ENCODE data around the gene CACHD1. TPM values are rescaled to one million over a fixed set of nuclear protein-coding genes. Genes with fewer than 3 reads are reported as not detected.

The CACHD1 gene
- total RNA-seq, 1 donor from 2014 or later, result 14.3 TPM

- DNase-seq, result no peak
Observed at GRCh38 chr1:64659478-64660138, 189.7 kb downstream of the CACHD1 start.

GRCh38 chr1:64663668-64664067 is 193.7 kb downstream of the CACHD1 start:
- no peak for DNase-seq

GRCh38 chr1:64664299-64664698 is 194.4 kb downstream of the CACHD1 start:
- no peak for DNase-seq

- no peak for DNase-seq
Observed at GRCh38 chr1:64669098-64669675, 199.3 kb downstream of the CACHD1 start.

GRCh38 chr1:64675718-64676345 is 205.9 kb downstream of the CACHD1 start:
- DNase-seq, result no peak

GRCh38 chr1:64676386-64676785 is 206.5 kb downstream of the CACHD1 start:
- DNase-seq, result no peak

GRCh38 chr1:64677532-64677931 is 207.6 kb downstream of the CACHD1 start:
- DNase-seq, result no peak

GRCh38 chr1:64678366-64678765 is 208.4 kb downstream of the CACHD1 start:
- DNase-seq, result no peak

- no peak for DNase-seq
Observed at GRCh38 chr1:64679177-64679576, 209.2 kb downstream of the CACHD1 start.

GRCh38 chr1:64680599-64680998 is 210.7 kb downstream of the CACHD1 start:
- DNase-seq, result no peak

GRCh38 chr1:64681043-64681442 is 211.1 kb downstream of the CACHD1 start:
- DNase-seq, result no peak

- DNase-seq, result no peak
Observed at GRCh38 chr1:64683419-64683818, 213.5 kb downstream of the CACHD1 start.

- no peak for DNase-seq
Observed at GRCh38 chr1:64685217-64685616, 215.3 kb downstream of the CACHD1 start.

GRCh38 chr1:64685765-64686341 is 215.9 kb downstream of the CACHD1 start:
- no peak for DNase-seq

GRCh38 chr1:64686828-64687724 is 217.1 kb downstream of the CACHD1 start:
- no peak for DNase-seq

- no peak for DNase-seq
Observed at GRCh38 chr1:64687725-64688327, 217.9 kb downstream of the CACHD1 start.

GRCh38 chr1:64691626-64692025 is 221.7 kb downstream of the CACHD1 start:
- no peak for DNase-seq

- DNase-seq, result no peak
Observed at GRCh38 chr1:64692911-64693310, 223.0 kb downstream of the CACHD1 start.

- no peak for DNase-seq
Observed at GRCh38 chr1:64693406-64693805, 223.5 kb downstream of the CACHD1 start.

- DNase-seq, result no peak
Observed at GRCh38 chr1:64696879-64697278, 226.9 kb downstream of the CACHD1 start.

- DNase-seq, result no peak
Observed at GRCh38 chr1:64699327-64699726, 229.4 kb downstream of the CACHD1 start.

- DNase-seq, result no peak
Observed at GRCh38 chr1:64701071-64701470, 231.1 kb downstream of the CACHD1 start.
